HG03135 (cell line): ENCODE results near the gene ENOX2.

Source experiments
- ATAC-seq: cut with Tn5 transposase; IDR thresholded peaks from one replicate; pipeline ENCODE4 v1.9.1; 2021; ENCODE audit warnings: mild to moderate bottlenecking, moderate library complexity; ENCODE audit not compliant: unreplicated experiment

The ENOX2 gene

DNA sequence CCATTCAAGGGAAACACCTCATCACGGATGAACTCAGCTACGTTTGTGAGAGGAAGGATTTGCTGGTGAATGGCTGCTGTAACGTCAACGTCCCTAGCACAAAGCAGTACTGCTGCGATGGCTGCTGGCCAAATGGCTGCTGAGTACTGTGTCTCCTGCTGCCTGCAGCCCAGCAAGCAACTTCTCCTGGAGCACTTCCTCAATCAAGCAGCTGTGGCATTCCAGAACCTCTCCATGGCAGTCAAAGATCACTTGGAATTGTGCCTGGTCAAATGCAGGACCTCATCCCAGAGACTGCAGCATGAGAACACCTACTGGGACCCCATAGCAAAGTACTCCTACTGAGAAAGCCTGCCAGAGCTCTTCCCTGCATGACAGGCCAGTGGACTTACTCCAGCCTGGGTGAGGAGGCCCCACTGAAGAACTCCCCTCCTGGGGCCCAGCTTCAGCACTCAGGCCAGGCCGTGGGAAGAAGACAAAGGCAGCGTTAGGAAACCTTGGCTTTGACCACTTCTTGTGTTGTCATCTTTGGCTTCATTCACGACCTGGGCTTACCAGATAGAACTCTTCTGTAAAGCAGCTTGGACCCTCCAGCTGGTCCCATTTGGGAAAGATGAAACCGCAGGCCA, 256.9 kb downstream of the ENOX2 start:
- no peak for ATAC-seq

DNA sequence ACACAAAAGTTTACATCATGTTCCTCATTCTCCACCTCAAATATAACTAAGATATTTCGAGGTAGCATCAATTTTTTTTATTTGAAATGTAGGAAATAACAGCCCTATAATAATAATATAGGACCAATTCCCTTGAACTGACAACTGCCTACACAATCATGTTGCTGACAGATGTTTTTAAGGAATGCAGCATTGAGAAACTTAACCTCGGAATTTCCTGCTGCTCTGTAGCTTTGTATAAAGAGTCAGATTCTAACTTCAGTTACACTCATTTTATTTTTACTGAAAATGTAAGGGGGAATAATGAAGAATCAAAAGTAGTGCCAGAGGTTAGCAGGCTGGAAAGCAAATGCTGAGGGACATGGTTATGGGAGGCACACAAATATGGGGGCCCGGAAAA, 265.4 kb downstream of the ENOX2 start:
- no peak for ATAC-seq

DNA sequence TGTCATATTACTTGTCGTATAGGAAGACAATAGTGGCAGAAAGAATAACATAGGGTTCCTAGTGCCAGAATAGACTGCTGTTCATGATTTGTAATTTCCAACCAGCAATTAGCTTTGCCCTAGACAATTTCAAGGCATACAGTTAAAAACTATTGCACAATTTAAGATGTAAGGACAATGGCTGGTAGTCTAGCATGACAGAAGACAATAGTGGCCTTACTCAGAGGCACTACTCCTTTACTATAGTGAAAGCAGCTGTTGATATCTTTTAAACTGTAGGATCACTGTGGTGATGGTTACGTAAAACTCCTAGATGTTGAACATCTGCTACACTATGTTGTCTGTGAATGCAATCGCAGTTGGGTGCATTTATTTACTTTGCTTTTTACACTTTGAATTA, 266.7 kb downstream of the ENOX2 start:
- no peak for ATAC-seq

DNA sequence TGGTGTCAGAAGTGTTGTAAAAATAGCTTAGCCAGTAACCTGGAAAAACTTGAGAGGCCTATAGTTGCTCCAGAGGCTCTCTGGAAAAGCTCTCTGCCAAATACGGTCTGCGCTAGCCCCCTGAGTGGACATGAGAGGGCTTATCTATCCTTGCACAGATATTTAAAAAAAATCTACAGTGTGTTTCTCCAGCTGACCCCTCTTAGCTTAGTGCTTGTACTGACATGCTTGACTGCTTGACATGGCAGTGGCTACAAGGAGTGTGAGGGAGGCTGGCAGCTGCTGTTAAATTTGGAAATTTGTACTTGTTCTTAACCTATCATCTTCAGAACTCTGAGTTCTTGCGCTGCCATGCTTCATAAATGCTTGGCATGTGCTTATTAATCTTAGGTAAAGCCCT, 272.0 kb downstream of the ENOX2 start:
- ATAC-seq, result no peak

DNA sequence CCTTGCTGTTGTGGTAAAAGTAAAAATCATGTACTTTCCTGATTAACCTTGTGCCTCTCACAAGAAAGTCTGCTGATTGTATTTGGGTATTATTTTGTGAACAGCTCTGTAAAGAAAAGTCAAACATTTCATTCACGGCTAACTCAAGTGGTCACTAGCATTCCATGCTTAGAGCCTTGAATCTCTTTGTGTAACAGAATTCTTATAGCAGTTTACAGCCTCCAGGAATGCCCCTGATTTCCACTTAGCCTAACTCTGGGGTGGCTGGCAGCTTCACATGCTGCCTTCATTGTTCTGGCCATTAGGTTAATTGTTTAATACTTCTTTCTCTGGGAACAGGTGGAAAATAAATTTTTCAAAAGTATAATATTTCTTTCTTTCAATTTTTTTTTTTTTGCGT, 274.5 kb downstream of the ENOX2 start:
- ATAC-seq, result no peak

DNA sequence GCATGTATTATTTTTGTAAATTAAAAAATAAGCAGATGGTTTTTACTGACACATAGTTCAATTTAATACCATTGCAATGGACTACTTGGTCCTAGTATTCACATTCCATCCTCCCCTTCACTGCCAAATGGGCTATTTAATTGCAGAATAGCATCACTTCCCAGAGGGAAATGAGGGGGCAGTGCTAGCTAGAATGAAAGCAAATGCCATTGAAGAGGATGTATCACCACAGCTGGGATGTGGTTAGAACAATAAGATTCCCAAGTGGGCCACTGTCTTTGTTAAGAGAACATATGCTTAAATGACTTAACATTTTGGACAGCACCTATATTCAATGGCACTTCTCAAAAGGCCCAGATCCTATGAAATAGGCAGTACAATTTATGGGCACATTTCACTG, 276.5 kb downstream of the ENOX2 start:
- ATAC-seq, result no peak

DNA sequence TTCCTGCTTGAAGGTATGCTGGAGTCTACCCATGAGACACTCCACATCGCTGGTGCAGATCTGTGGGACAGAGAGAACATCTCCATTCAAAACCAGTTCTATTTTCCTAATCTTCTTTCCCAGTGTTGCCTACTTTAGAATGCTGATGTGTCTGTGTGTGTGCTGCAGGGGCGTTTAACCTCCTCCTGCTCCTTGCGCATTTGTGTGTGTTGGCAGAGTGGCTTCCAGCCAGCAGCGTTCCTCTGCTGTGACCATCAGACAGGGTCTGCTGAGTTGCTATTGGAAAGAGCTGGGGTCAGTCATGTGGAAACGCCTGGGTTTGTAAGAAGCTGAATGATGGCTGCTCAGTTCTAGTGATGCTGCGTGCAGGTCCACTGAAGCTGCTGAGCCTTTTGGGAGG, 277.6 kb downstream of the ENOX2 start:
- ATAC-seq, result no peak

DNA sequence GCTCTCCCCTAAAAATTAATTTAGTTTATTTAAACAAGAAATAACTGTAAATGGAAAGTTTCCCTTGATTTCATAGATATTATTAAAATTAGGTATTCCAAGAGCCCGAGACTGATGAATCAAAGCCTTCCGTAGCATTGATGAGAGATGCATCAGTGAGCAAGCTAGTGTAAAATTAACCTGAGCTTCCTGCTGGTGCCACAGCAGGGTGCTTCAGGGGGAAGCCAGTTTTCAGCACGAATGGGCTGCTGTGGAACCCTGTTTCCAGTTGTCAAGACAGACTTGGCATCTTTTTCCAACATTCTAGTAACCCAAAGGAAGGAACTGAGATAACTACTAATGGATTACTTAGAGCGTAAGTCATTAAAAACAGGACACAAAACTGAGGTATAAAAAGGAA, 279.5 kb downstream of the ENOX2 start:
- no peak for ATAC-seq

DNA sequence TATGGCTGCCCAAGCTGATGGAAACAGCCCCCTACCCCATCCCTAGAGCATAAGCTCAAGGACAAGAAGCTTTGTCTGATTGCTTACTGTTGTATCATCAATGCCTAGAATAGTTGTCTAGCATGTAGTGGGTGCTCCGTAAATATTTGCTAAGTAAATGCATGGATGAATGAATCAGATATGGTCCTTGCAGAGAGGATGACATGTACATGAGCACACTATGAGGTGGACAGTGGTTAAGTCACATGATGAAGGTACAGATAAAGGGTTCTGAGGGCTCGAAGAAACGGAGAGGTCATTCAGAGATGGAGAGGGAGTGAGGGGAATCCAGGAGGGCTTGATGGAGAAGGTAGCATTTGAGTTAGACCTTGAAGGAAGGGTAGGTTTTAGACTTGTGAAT, 287.1 kb downstream of the ENOX2 start:
- no peak for ATAC-seq

DNA sequence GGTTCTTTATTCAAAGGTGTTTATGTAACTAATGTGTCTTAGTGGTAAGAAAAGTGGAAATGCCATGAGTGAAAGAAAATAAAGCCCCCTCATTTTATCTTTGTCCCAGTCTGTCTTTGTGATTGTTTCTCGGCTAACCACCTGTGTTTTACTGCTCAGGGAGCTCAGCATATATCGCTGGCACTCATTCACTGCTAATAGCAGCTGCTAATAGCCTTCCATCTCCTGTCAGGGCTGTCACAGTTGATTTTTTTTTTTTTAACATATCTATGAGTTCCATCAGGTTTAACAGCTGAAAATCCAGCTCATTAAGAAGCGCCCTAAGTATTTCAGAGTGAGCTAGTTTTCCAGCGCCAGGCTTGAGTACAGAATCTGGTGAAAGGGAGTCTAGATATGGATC, 295.6 kb downstream of the ENOX2 start:
- ATAC-seq, result no peak

DNA sequence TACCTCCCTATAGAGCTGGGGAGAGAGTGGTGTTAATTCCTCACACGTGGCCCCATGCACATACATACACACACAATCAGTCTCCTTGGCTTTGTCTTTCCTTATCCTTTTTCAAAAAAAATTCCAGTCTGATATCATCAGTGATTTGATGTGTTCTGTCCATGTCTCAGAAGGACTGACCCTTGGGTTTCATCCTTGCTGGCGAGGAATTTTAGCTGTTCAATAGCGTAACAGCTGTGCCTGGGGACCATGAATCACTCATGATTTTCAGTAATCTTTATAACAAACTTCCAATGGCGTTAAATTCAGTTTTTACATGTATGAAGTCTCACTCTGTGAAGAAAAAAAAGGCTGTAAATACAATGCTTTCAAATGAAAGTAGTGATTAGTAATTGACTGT, 296.6 kb downstream of the ENOX2 start:
- ATAC-seq, result no peak

DNA sequence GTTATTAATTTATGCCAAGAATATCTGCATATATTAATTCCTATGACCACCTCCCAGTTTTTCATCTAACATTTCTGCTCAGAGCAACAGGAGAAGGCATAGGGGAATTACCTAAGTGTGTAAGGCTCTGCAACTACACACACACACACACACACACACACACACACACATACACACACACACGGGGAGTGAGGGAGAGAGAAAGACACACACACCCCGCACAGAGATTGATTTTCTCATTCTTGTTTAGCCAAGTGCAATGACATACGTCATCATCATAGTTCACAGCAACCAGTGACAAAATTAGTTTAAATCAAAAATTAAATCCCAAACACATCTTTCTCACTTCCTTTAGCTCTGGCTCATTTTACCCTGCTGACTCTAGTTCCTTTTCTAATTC, 298.1 kb downstream of the ENOX2 start:
- no peak for ATAC-seq

DNA sequence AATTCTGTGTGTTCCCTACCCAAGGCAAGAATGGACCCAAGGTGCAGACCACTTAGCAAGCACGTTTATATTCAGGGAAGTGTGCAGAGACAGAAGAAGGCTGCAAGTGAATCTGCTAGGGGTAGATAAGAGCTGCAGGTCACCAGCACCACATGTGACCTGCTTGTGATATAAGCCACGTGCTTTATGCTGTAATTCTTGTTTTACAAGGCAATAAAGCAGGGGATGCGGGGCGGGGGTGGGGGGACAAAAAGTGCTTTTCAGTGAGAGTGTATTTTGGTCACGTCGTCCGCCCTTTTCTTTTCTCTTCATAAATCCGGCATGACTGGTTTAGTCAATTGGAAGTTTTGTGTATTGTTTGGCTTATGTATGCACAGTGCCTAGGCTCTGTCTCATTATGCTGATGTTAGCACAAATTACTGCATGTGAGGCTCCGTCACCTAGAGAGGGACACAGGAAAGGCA, 308.5 kb downstream of the ENOX2 start:
- no peak for ATAC-seq

DNA sequence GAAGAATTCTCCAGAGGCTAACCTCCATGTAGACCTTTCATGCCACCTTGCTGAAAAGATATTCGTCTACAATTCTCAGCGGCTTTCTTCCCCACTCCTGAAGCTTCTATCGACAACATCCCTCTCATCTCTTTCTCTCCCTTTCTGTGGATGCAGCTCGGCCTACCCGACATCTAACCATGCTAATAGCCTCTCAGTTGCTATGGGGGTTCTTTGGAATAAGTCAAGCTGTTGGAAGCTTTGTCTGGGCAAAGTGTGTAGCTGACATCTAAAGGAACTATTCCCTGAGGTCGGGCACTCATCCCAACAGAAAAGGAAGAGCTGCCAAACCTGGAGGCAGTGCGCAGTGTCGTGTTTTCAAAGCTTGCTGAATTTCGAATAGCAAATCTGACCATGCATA, 309.1 kb downstream of the ENOX2 start:
- no peak for ATAC-seq

DNA sequence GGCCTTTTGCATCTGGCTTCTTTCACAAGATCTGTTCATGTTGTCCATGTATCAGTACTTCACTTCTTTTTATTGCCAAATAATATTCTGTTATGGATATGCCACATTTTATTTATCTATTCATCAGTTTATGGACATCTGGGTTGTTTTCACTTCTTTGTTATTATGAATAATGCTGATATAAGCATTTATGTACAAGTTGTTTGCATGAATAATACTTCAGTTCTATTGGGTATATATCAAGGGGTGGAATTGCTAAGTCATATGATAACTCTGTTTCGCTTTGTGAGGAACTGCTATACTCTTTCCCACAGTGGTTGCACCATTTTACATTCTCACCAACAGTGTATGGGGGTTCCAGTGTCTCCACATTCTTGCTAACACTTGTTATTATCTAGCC, 310.8 kb downstream of the ENOX2 start:
- no peak for ATAC-seq

DNA sequence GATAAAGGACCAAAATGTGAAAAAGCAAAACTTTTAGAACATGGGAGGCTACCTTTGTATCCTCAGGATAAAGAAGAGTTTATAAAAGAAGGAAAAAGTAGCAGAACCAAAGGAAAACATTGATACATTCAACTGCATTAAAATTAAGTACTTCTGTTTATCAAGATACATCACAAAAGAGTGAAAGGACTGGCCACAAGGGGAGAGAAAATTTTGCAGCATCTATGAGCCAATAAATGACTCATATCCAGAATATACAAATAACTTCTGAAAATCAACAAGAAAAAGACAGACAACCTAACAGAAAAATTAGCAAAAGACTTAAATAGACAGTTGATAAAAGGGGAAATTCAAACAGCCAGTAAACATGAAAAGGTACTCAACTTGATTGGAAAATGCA, 324.1 kb downstream of the ENOX2 start:
- no peak for ATAC-seq

DNA sequence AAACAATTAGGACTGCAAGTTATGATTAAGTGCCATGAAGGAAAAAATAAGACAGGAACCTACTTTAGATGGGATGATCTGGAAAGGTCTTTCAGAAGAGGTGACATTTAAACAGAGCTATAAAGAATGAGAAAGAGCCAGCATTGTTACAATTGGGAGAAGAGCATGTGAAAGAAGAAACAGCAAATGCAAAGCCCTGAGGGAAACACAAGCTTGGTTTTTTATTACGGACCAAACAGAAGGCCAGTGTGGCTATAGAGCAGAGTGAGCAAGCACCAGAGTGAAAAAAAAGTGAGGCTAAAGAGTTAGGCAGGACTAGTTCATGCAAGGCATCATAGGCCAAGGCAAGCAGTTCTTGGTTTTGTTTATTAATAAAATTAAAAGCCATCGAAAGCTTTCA, 325.6 kb downstream of the ENOX2 start:
- no peak for ATAC-seq

DNA sequence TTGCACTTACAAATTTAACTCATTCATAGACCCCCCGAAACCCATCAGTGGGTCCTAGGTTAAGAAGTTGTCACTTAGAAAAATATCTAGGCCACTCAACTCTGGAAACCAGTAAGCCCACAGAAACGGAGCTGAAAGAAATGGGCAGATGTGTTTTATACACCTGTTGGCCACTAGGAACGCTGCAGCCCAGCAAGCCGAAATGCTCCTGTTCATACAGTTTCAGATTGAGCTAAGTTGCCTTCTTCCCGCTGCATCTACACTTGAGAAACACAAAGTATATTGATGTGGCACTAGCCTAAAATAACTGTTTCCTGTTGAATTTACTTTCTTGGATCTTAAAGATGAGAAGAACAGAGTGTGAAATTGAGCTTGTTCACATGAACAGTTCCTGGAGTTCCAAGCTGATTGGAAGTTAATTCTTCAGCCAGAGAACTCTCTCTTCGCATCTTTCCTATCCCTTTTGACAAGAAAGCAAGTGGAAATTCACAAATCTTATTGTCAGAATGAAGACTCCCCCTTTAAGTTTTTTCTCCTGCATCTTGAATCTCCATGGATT, 327.1 kb downstream of the ENOX2 start:
- ATAC-seq, result peak; percentile 65
